GM12878 (cell line): ENCODE results near the gene GRIK4. TPM values are rescaled to one million over a fixed set of nuclear protein-coding genes. Genes with fewer than 3 reads are reported as not detected.

Experiments used
- ATAC-seq: fragments of 200-7000 bp; cut with Tn5 transposase; 3 replicates; pipeline ENCODE4 v1.9.1; 2020; ENCODE audit warnings: mild to moderate bottlenecking, moderate library complexity
- BruUV-seq: library from RNA; stranded (reverse); fragments of 400-500 nt; replicated peaks from 2 replicates; lab custom pipeline; 2021; lab: Mats Ljungman, UMichigan
- CTCF ChIA-PET: fragments of 300-600 bp; sonication (Branson Sonifier 250); formaldehyde crosslinking; extraction: SDS; loops from one replicate; lab custom pipeline; 2021; ENCODE audit warnings: inconsistent platforms; lab: Yijun Ruan, JAX
- POLR2A ChIA-PET: fragments of 350-600 bp; formaldehyde crosslinking; extraction: SDS; loops from one replicate; lab custom pipeline; 2021; ENCODE audit warnings: inconsistent platforms; lab: Charles Lee
- RAD21 ChIA-PET: fragments of 300-600 bp; sonication (Branson Sonifier 250); formaldehyde crosslinking; loops from one replicate; lab custom pipeline; 2023; ENCODE audit warnings: antibody characterized with exemption; ENCODE audit not compliant: unreplicated experiment; lab: Charles Lee
- SMC1A ChIA-PET: fragments of 300-600 bp; sonication (Branson Sonifier 250); formaldehyde crosslinking; loops from one replicate; lab custom pipeline; 2023; ENCODE audit not compliant: unreplicated experiment, uncharacterized antibody; lab: Charles Lee
- DNase-seq: peaks from one replicate; pipeline ENCODE4 v3.0.0-alpha.2; 2011; ENCODE audit warnings: low read depth, low spot score
- FAIRE-seq: peaks from 3 replicates; lab custom pipeline; 2011; peaks lifted over from hg19 to GRCh38; lab: Jason Lieb, UNC
- H2AFZ ChIP-seq: 2 replicates; pipeline ENCODE4 v1.6.0; 2011; ENCODE audit warnings: low read depth, low read length, control low read depth; ENCODE audit not compliant: control insufficient read depth
- H3K27ac ChIP-seq: 2 replicates; pipeline ENCODE4 v1.5.1; 2011; ENCODE audit warnings: control low read depth; ENCODE audit not compliant: control insufficient read depth, insufficient read depth
- H3K27me3 ChIP-seq, 2 experiments: replicated peaks in 1 of 2; 2 replicates each; pipeline versions ENCODE4 v1.6.0 to v1.6.1; 2011; ENCODE audit warnings: low read length in 1 of 2; ENCODE audit not compliant: control insufficient read depth in 2 of 2, insufficient read depth in 2 of 2
- H3K36me3 ChIP-seq, 2 experiments: 2 replicates each; pipeline ENCODE4 v1.5.1; 2011; ENCODE audit warnings: low read length in 1 of 2; ENCODE audit not compliant: control insufficient read depth in 2 of 2, insufficient read depth in 2 of 2
- H3K4me1 ChIP-seq: 2 replicates; pipeline ENCODE4 v1.6.1; 2011; ENCODE audit warnings: mild to moderate bottlenecking, low read length, moderate library complexity, mixed read lengths; ENCODE audit not compliant: control insufficient read depth, insufficient read depth
- H3K4me2 ChIP-seq: 2 replicates; pipeline ENCODE4 v1.6.0; 2011; ENCODE audit warnings: control low read depth; ENCODE audit not compliant: control insufficient read depth, insufficient read depth
- H3K4me3 ChIP-seq: fragments of 200-600 bp; sonication (generic); 2 replicates; pipeline ENCODE4 v1.5.1; 2016
- H3K79me2 ChIP-seq: 2 replicates; pipeline ENCODE4 v1.6.0; 2011; ENCODE audit warnings: low read length; ENCODE audit not compliant: control insufficient read depth, insufficient read depth
- H3K9ac ChIP-seq: 2 replicates; pipeline ENCODE4 v1.8.0; 2011; ENCODE audit warnings: low read length, control low read depth, mixed read lengths; ENCODE audit not compliant: control insufficient read depth, insufficient read depth
- H3K9me3 ChIP-seq: replicated peaks from 3 replicates; pipeline ENCODE4 v1.5.1; 2011; ENCODE audit warnings: mild to moderate bottlenecking, low read length; ENCODE audit not compliant: control insufficient read depth, insufficient read depth
- H4K20me1 ChIP-seq: 2 replicates; pipeline ENCODE4 v1.6.0; 2011; ENCODE audit not compliant: control insufficient read depth, insufficient read depth
- BMI1 ChIP-seq: fragments of 450-650 bp; IDR thresholded peaks from 2 replicates; pipeline ENCODE4 v1.6.1; 2016; ENCODE audit warnings: mild to moderate bottlenecking, moderate library complexity, borderline replicate concordance
- CEBPB ChIP-seq, 2 experiments: fragments of 150-350 bp in 1 of 2; IDR thresholded peaks; 2 replicates each; pipeline ENCODE4 v1.6.1; 2012 to 2014; ENCODE audit warnings: low read depth in 2 of 2, low read length in 2 of 2, borderline replicate concordance in 1 of 2, inconsistent platforms in 1 of 2
- CREB1 ChIP-seq: IDR thresholded peaks from 2 replicates; pipeline ENCODE4 v1.6.1; 2012; ENCODE audit warnings: low read depth, mild to moderate bottlenecking, inconsistent platforms
- EP300 ChIP-seq, 2 experiments: fragments of 150-350 bp in 1 of 2; IDR thresholded peaks; 2 replicates each; pipeline ENCODE4 v1.6.1; 2011 to 2012; ENCODE audit warnings: low read depth in 2 of 2, low read length in 2 of 2, borderline replicate concordance in 1 of 2, improper control_type of control experiment in 1 of 2, inconsistent platforms in 1 of 2; ENCODE audit not compliant: control insufficient read depth in 1 of 2
- HCFC1 ChIP-seq: fragments of 150-350 bp; IDR thresholded peaks from 2 replicates; pipeline ENCODE4 v1.6.1; 2014; ENCODE audit warnings: low read length
- IRF4 ChIP-seq: IDR thresholded peaks from 2 replicates; pipeline ENCODE4 v1.6.1; 2011; ENCODE audit warnings: low read depth, low read length
- KLF5 ChIP-seq: fragments of 450-650 bp; IDR thresholded peaks from 2 replicates; pipeline ENCODE4 v1.6.1; 2014; ENCODE audit warnings: mild to moderate bottlenecking; ENCODE audit not compliant: partially characterized antibody
- RCOR1 ChIP-seq: conservative IDR thresholded peaks from 2 replicates; pipeline ENCODE4 v1.6.1; 2012; ENCODE audit warnings: low read depth, low read length, improper control_type of control experiment
- SP1 ChIP-seq: IDR thresholded peaks from one replicate; pipeline ENCODE4 v1.6.1; 2011; ENCODE audit warnings: low read depth, low read length
- USF1 ChIP-seq: IDR thresholded peaks from 2 replicates; pipeline ENCODE4 v1.6.1; 2011; ENCODE audit warnings: borderline replicate concordance, low read depth, mild to moderate bottlenecking, moderate library complexity, mixed read lengths, low read length; ENCODE audit not compliant: insufficient read depth; ENCODE audit errors: extremely low read length
- ZNF207 ChIP-seq: fragments of 450-650 bp; IDR thresholded peaks from 2 replicates; pipeline ENCODE4 v1.6.1; 2014; ENCODE audit warnings: antibody characterized with exemption, mild to moderate bottlenecking, borderline replicate concordance
- ZNF217 ChIP-seq: fragments of 450-650 bp; IDR thresholded peaks from 2 replicates; pipeline ENCODE4 v1.6.1; 2017; ENCODE audit warnings: antibody characterized with exemption, mild to moderate bottlenecking
- ZNF24 ChIP-seq: fragments of 450-650 bp; IDR thresholded peaks from 2 replicates; pipeline ENCODE4 v1.6.1; 2017; ENCODE audit warnings: antibody characterized with exemption, mild to moderate bottlenecking
- WGBS: methylation state at CpG from one replicate; pipeline ENCODE4 v1.1.6; 2016; ENCODE audit warnings: low lambda C conversion rate; ENCODE audit not compliant: insufficient replicate concordance, insufficient coverage; ENCODE audit errors: missing lambda C conversion rate; 5-methylcytosine and 5-hydroxymethylcytosine counted together
- in situ Hi-C: fragments of 300-500 bp; cut with MboI; formaldehyde crosslinking; loops from 9 replicates; pipeline ENCODE4 v1.14.3; 2018; ENCODE audit warnings: mixed read lengths
- intact Hi-C: fragments of 100-400 bp; cut with micrococcal nuclease; formaldehyde crosslinking; loops from one replicate; pipeline ENCODE4 v1.14.2; 2022; ENCODE audit not compliant: unreplicated experiment
- polyA plus RNA-seq, 11 experiments: library from polyadenylated mRNA; depleted of rRNA in 4 of 11; unstranded in 6 of 11; stranded (reverse) in 5 of 11; fragments of >200 nt; fragmentation: Nextera tagmentation in 4 of 11; fragmentation: Illumina TruSeq in 1 of 11; extraction: Ambion mirVana in 4 of 11; extraction: Trizol in 1 of 11; gene quantifications; 1 replicate in 1 of 11; 2 replicates in 10 of 11; pipeline versions ENCODE4 v1.2.1 to v1.2.3, GENCODE V29; 2011 to 2016; ENCODE audit warnings: inconsistent platforms in 2 of 11, missing spikeins in 2 of 11, low read depth in 1 of 11
- total RNA-seq, 4 experiments: library from RNA; depleted of rRNA in 3 of 4; stranded (reverse); fragments of >200 nt in 3 of 4; fragmentation: Illumina TruSeq in 1 of 4; extraction: Trizol in 1 of 4; gene quantifications; 2 replicates each; pipeline versions ENCODE4 v1.2.1 to v1.2.3, GENCODE V29; 2013 to 2021

The GRIK4 gene
- total and polyA plus RNA-seq, 10 of the 15 experiments (the other 5 are each of a cell fraction or from before 2014, with no cell fraction given): 0.33 to 3.6 (median 0.72) TPM

GRCh38 chr11:120928627-120929026, 417.1 kb downstream of the GRIK4 start:
- no peak overlapping the region for H3K4me3 ChIP-seq
- DNase-seq: no peak
- no peaks in the 10 kb centered on the region; the same call in 2 of the 3 replicates for H3K9me3 ChIP-seq
- no peaks in the 10 kb centered on the region for H3K36me3 ChIP-seq
- ChIA-PET POLR2A (interaction anchor here (0.7 kb wide), 2 partner anchors 271 to 272 kb away, joined by 3 to 4 read pairs; no protein-coding TSS in a partner anchor), SMC1A (interaction anchor here (0.7 to 4.6 kb wide), 11 partner anchors 10 to 594 kb away, joined by 3 to 40 read pairs (median 4); no protein-coding TSS in a partner anchor), RAD21 (interaction anchor here (0.7 to 4.4 kb wide), 9 partner anchors 15 to 418 kb away, joined by 3 to 27 read pairs (median 3); partner anchors contain the start of gene GRIK4), CTCF (interaction anchor here (0.8 to 10.7 kb wide), 28 partner anchors 9 to 701 kb away, joined by 3 to 179 read pairs (median 4); partner anchors contain the start of gene GRIK4)
- ATAC-seq: no peak
- in situ Hi-C loops: no loop called here
- H3K4me2 ChIP-seq: no peak overlapping the region
- H3K4me1 ChIP-seq: peaks cover 23% of the 10 kb centered on the region
- no TSS peak for BruUV-seq
- no peak for FAIRE-seq
- H3K27me3 ChIP-seq: no peaks in the 10 kb centered on the region
- no peak overlapping the region for H3K9ac ChIP-seq
- no peak overlapping the region for H2AFZ ChIP-seq
- 78% methylated on average over 14 of the region's 14 CpGs for WGBS
- no peaks in the 10 kb centered on the region for H4K20me1 ChIP-seq
- H3K79me2 ChIP-seq: no peaks in the 10 kb centered on the region
- no peak overlapping the region for H3K27ac ChIP-seq
- TF ChIP-seq ZNF217 (no peak), CREB1 (no peak), ZNF24 (no peak), HCFC1 (no peak), CEBPB (IDR thresholded peaks at IDR 0.05; ENCODE audit: borderline replicate concordance in 1 of 2, low read depth in 2 of 2, low read length in 2 of 2) (no peak)
- intact Hi-C loops: loop anchor here (1.0 to 10.0 kb wide), 5 partner anchors 60 to 594 kb away; partner anchors contain the start of genes ARHGEF12 and GRIK4

GRCh38 chr11:120929090-120929489, 417.5 kb downstream of the GRIK4 start:
- Histone ChIP-seq H3K4me3 (no peak overlapping the region), H3K9me3 (no peaks in the 10 kb centered on the region; the same call in 2 of the 3 replicates), H3K9ac (no peak overlapping the region), H3K27ac (no peak overlapping the region), H4K20me1 (no peaks in the 10 kb centered on the region), H3K79me2 (no peaks in the 10 kb centered on the region), H2AFZ (no peak overlapping the region), H3K36me3 (no peaks in the 10 kb centered on the region), H3K4me1 (peaks cover 19% of the 10 kb centered on the region), H3K27me3 (no peaks in the 10 kb centered on the region), H3K4me2 (no peak overlapping the region)
- BruUV-seq: no TSS peak
- WGBS: 62% methylated on average over 11 of the region's 11 CpGs
- no peak for FAIRE-seq
- in situ Hi-C loops (no loop called here), intact Hi-C loops (loop anchor here (1.0 to 10.0 kb wide), 5 partner anchors 60 to 594 kb away; partner anchors contain the start of genes ARHGEF12 and GRIK4)
- RAD21 ChIA-PET: interaction anchor here (0.8 to 4.4 kb wide), 5 partner anchors 15 to 271 kb away, joined by 3 to 27 read pairs (median 4); no protein-coding TSS in a partner anchor
- POLR2A ChIA-PET: no interaction called here
- SMC1A ChIA-PET: interaction anchor here (0.8 to 1.9 kb wide), 8 partner anchors 10 to 422 kb away, joined by 3 to 9 read pairs (median 4); no protein-coding TSS in a partner anchor
- ATAC-seq: no peak
- DNase-seq: no peak
- CTCF ChIA-PET: interaction anchor here (0.7 to 10.7 kb wide), 27 partner anchors 9 to 441 kb away, joined by 3 to 179 read pairs (median 4); partner anchors contain the start of gene GRIK4
- TF ChIP-seq IRF4 (no peak), ZNF207 (no peak), HCFC1 (no peak), SP1 (no peak), KLF5 (no peak), EP300 (IDR thresholded peaks at IDR 0.05; ENCODE audit: borderline replicate concordance in 1 of 2, control insufficient read depth in 1 of 2, low read depth in 2 of 2, low read length in 2 of 2) (no peak), USF1 (no peak), RCOR1 (no peak), BMI1 (no peak)
